H9 (cell line): Measurements from ENCODE around the gene USP35. TPM values are rescaled to one million over a fixed set of nuclear protein-coding genes. Genes with fewer than 3 reads are reported as not detected.
"Not testable (repeated sequence)": the region's sequence is repeated elsewhere in the genome, so short reads cannot be mapped to it uniquely, and the experiment has no call there.

ENCODE experiments used
- DNase-seq: peaks from one replicate; pipeline ENCODE4 v3.0.0-alpha.2; 2017
- H2AFZ ChIP-seq: one replicate; pipeline ENCODE4 v1.6.1; 2013; ENCODE audit warnings: mild to moderate bottlenecking, low read length, control low read depth, moderate library complexity
- H2AK5ac ChIP-seq: 2 replicates; pipeline ENCODE4 v1.6.1; 2013; ENCODE audit warnings: low read length, control low read depth, mixed read lengths; ENCODE audit not compliant: insufficient read length
- H2BK120ac ChIP-seq: one replicate; pipeline ENCODE4 v1.6.1; 2013; ENCODE audit warnings: low read depth, mild to moderate bottlenecking, low read length, control low read depth, inconsistent platforms; ENCODE audit not compliant: poor library complexity, severe bottlenecking
- H2BK12ac ChIP-seq: 2 replicates; pipeline ENCODE4 v1.6.1; 2013; ENCODE audit warnings: low read length, control low read depth, mixed read lengths, low read depth; ENCODE audit not compliant: insufficient read length
- H2BK15ac ChIP-seq: 2 replicates; pipeline ENCODE4 v1.6.1; 2013; ENCODE audit warnings: low read depth, low read length, control low read depth
- H2BK20ac ChIP-seq: one replicate; pipeline ENCODE4 v1.6.1; 2013; ENCODE audit warnings: low read depth, mild to moderate bottlenecking, low read length, control low read depth, inconsistent platforms; ENCODE audit not compliant: poor library complexity, severe bottlenecking
- H2BK5ac ChIP-seq: 2 replicates; pipeline ENCODE4 v1.6.1; 2013; ENCODE audit warnings: low read length, control low read depth, mixed read lengths; ENCODE audit not compliant: insufficient read length
- H3K14ac ChIP-seq: 2 replicates; pipeline ENCODE4 v1.6.1; 2013; ENCODE audit warnings: low read length, control low read depth; ENCODE audit not compliant: insufficient read depth
- H3K18ac ChIP-seq: 2 replicates; pipeline ENCODE4 v1.6.1; 2013; ENCODE audit warnings: low read depth, mild to moderate bottlenecking, mixed read lengths, low read length, control low read depth; ENCODE audit not compliant: insufficient read length
- H3K23ac ChIP-seq: 2 replicates; pipeline ENCODE4 v1.6.1; 2013; ENCODE audit warnings: low read length, control low read depth, mixed read lengths, low read depth; ENCODE audit not compliant: insufficient read length
- H3K23me2 ChIP-seq: 2 replicates; pipeline ENCODE4 v1.6.1; 2013; ENCODE audit warnings: low read depth, mild to moderate bottlenecking, mixed read lengths, low read length, control low read depth; ENCODE audit not compliant: insufficient read length, poor library complexity, severe bottlenecking
- H3K27ac ChIP-seq: 2 replicates; pipeline ENCODE4 v1.5.1; 2013; ENCODE audit warnings: low read length, control low read depth, mixed read lengths, low read depth; ENCODE audit not compliant: insufficient read length
- H3K27me3 ChIP-seq: 2 replicates; pipeline ENCODE4 v1.6.1; 2013; ENCODE audit warnings: low read length, control low read depth, inconsistent platforms; ENCODE audit not compliant: insufficient read depth
- H3K4ac ChIP-seq: 2 replicates; pipeline ENCODE4 v1.6.1; 2013; ENCODE audit warnings: low read depth, mild to moderate bottlenecking, control low read depth, inconsistent platforms, low read length, moderate library complexity
- H3K4me1 ChIP-seq: 2 replicates; pipeline ENCODE4 v1.6.1; 2013; ENCODE audit warnings: low read length, control low read depth, inconsistent platforms; ENCODE audit not compliant: insufficient read depth
- H3K4me2 ChIP-seq: 2 replicates; pipeline ENCODE4 v1.6.1; 2013; ENCODE audit warnings: low read length, control low read depth, mixed read lengths; ENCODE audit not compliant: insufficient read length, insufficient read depth
- H3K56ac ChIP-seq: 2 replicates; pipeline ENCODE4 v1.6.1; 2013; ENCODE audit warnings: low read depth, mild to moderate bottlenecking, mixed read lengths, low read length, control low read depth; ENCODE audit not compliant: insufficient read length
- H3K79me1 ChIP-seq: 2 replicates; pipeline ENCODE4 v1.6.1; 2013; ENCODE audit warnings: low read depth, mild to moderate bottlenecking, moderate library complexity, low read length, control low read depth, inconsistent platforms; ENCODE audit not compliant: insufficient read depth, poor library complexity, severe bottlenecking
- H3K79me2 ChIP-seq: 2 replicates; pipeline ENCODE4 v1.6.1; 2013; ENCODE audit warnings: low read length, control low read depth, inconsistent platforms; ENCODE audit not compliant: insufficient read depth
- H3K9ac ChIP-seq: 2 replicates; pipeline ENCODE4 v1.6.1; 2013; ENCODE audit warnings: low read length, control low read depth, mixed read lengths; ENCODE audit not compliant: insufficient read length; ENCODE audit errors: extremely low read depth
- H3K9me3 ChIP-seq: one replicate; pipeline ENCODE4 v1.6.1; 2013; ENCODE audit warnings: low read depth, low read length, inconsistent platforms; ENCODE audit not compliant: control insufficient read depth
- H3T11ph ChIP-seq: one replicate; pipeline ENCODE4 v1.6.1; 2013; ENCODE audit warnings: mild to moderate bottlenecking, low read length, control low read depth, inconsistent platforms
- H4K20me1 ChIP-seq: one replicate; pipeline ENCODE4 v1.6.1; 2013; ENCODE audit not compliant: control insufficient read depth, insufficient read length, insufficient read depth
- H4K5ac ChIP-seq: 2 replicates; pipeline ENCODE4 v1.6.1; 2013; ENCODE audit warnings: low read depth, mild to moderate bottlenecking, mixed read lengths, low read length, control low read depth; ENCODE audit not compliant: insufficient read length
- H4K8ac ChIP-seq: replicated peaks from 2 replicates; pipeline ENCODE4 v1.6.1; 2013; ENCODE audit warnings: low read length, control low read depth, mixed read lengths, low read depth; ENCODE audit not compliant: insufficient read length
- H4K91ac ChIP-seq: 2 replicates; pipeline ENCODE4 v1.6.1; 2013; ENCODE audit warnings: low read depth, mild to moderate bottlenecking, moderate library complexity, mixed read lengths, low read length, control low read depth; ENCODE audit not compliant: insufficient read length
- H3K27ac Mint-ChIP-seq, 3 experiments: 2 replicates in 2 of 3; 3 replicates in 1 of 3; pipeline ENCODE4 v1.8.0; 2020 to 2021; ENCODE audit warnings: mixed read lengths in 3 of 3, mild to moderate bottlenecking in 1 of 3, moderate library complexity in 1 of 3
- H3K27me3 Mint-ChIP-seq: 2 replicates; pipeline ENCODE4 v1.8.0; 2021; ENCODE audit warnings: low read depth, mild to moderate bottlenecking, moderate library complexity, mixed read lengths
- H3K36me3 Mint-ChIP-seq, 3 experiments: 2 replicates in 2 of 3; 3 replicates in 1 of 3; pipeline ENCODE4 v1.8.0; 2020 to 2021; ENCODE audit warnings: low read depth in 3 of 3, mixed read lengths in 3 of 3; ENCODE audit not compliant: insufficient read depth in 1 of 3
- H3K4me1 Mint-ChIP-seq, 2 experiments: 2 replicates each; pipeline ENCODE4 v1.8.0; 2020; ENCODE audit warnings: mixed read lengths in 2 of 2
- H3K4me3 Mint-ChIP-seq, 2 experiments: 2 replicates in 1 of 2; 3 replicates in 1 of 2; pipeline ENCODE4 v1.8.0; 2020 to 2021; ENCODE audit warnings: mild to moderate bottlenecking in 2 of 2, mixed read lengths in 2 of 2, moderate library complexity in 1 of 2
- H3K9me3 Mint-ChIP-seq, 2 experiments: 2 replicates in 1 of 2; 3 replicates in 1 of 2; pipeline ENCODE4 v1.8.0; 2020; ENCODE audit warnings: mild to moderate bottlenecking in 2 of 2, mixed read lengths in 2 of 2, moderate library complexity in 1 of 2
- WGBS: extraction: QIAGEN DNeasy Blood & Tissue Kit; methylation state at CpG from one replicate; pipeline ENCODE4 v1.1.7; 2013; ENCODE audit warnings: missing lambda C conversion rate, low lambda C conversion rate, mixed read lengths; ENCODE audit not compliant: insufficient read length; ENCODE audit errors: extremely low coverage; 5-methylcytosine and 5-hydroxymethylcytosine counted together
- total RNA-seq: library from RNA; stranded (reverse); gene quantifications from 2 replicates; pipeline ENCODE4 v1.2.1, GENCODE V29; 2021
- TF ChIP-seq, protein P1 (sequence below): fragments of 200-600 bp; sonication (generic); conservative IDR thresholded peaks from 3 replicates; pipeline ENCODE4 v1.8.0; 2021; ENCODE audit warnings: antibody characterized with exemption, mild to moderate bottlenecking

The USP35 gene
- total RNA-seq, 1 experiment from 2014 or later = 6.8 TPM

DNA sequence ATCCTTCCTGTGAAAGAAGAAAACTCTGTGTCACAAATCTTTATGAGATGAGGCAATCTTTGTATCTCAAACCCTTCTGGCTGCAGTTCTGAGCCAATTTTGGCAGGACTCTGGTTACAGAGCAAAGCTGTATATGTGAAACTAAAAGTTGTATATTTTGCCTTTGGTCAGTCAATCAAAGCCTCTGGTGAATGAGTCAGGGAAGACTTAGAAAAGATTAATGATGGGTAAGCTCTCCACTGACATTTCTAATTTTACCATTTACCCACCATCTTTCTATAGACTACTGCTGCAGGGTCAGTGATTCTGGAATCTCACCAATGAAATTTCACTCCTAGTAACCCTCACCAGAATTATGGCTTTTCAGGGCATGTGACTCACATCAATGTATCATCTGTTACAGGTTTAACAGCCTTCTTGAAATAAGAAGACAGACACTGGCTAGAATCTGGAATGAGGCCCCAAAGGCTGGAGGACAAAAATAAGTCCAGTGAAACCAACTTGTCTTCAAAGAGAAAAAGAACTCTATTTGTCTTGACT, 43.3 kb downstream of the USP35 start:
- no peak overlapping the region for H3K14ac ChIP-seq
- no peak overlapping the region for H2AFZ ChIP-seq
- H3K18ac ChIP-seq = no peak overlapping the region
- no peaks in the 10 kb centered on the region for H3K79me1 ChIP-seq
- no peak for DNase-seq
- no peak overlapping the region for H2BK120ac ChIP-seq
- H3K36me3 Mint-ChIP-seq = no peaks in the 10 kb centered on the region
- no peaks in the 10 kb centered on the region for H3K9me3 Mint-ChIP-seq
- H3K79me2 ChIP-seq = no peaks in the 10 kb centered on the region
- H4K91ac ChIP-seq = no peak overlapping the region
- no peak overlapping the region for H2AK5ac ChIP-seq
- H4K8ac ChIP-seq = no peak overlapping the region
- no peak overlapping the region for H2BK5ac ChIP-seq
- H3K27ac Mint-ChIP-seq = no peak overlapping the region
- H3K56ac ChIP-seq = no peak overlapping the region
- H3K4me3 Mint-ChIP-seq = no peak overlapping the region
- TF ChIP-seq, protein P1, sequence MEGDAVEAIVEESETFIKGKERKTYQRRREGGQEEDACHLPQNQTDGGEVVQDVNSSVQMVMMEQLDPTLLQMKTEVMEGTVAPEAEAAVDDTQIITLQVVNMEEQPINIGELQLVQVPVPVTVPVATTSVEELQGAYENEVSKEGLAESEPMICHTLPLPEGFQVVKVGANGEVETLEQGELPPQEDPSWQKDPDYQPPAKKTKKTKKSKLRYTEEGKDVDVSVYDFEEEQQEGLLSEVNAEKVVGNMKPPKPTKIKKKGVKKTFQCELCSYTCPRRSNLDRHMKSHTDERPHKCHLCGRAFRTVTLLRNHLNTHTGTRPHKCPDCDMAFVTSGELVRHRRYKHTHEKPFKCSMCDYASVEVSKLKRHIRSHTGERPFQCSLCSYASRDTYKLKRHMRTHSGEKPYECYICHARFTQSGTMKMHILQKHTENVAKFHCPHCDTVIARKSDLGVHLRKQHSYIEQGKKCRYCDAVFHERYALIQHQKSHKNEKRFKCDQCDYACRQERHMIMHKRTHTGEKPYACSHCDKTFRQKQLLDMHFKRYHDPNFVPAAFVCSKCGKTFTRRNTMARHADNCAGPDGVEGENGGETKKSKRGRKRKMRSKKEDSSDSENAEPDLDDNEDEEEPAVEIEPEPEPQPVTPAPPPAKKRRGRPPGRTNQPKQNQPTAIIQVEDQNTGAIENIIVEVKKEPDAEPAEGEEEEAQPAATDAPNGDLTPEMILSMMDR = no peak
- H3K23me2 ChIP-seq = no peaks in the 10 kb centered on the region
- no peaks in the 10 kb centered on the region for H4K20me1 ChIP-seq
- no peaks in the 10 kb centered on the region for H3K9me3 ChIP-seq
- no peak overlapping the region for H3T11ph ChIP-seq
- no peak overlapping the region for H3K4ac ChIP-seq
- no peak overlapping the region for H2BK20ac ChIP-seq
- H2BK15ac ChIP-seq = no peak overlapping the region
- no peak overlapping the region for H3K4me2 ChIP-seq
- no peak overlapping the region for H2BK12ac ChIP-seq
- H3K27me3 Mint-ChIP-seq = no peaks in the 10 kb centered on the region
- H3K27ac ChIP-seq = no peak overlapping the region
- peaks cover 2% of the 10 kb centered on the region; the same call in 1 of the 2 replicates for H3K4me1 ChIP-seq
- no peak overlapping the region for H3K23ac ChIP-seq
- H3K9ac ChIP-seq = no peak overlapping the region
- H4K5ac ChIP-seq = no peak overlapping the region
- peaks cover 2 to 7% of the 10 kb centered on the region in 2 experiments; a peak in 2 of 4 replicates for H3K4me1 Mint-ChIP-seq
- H3K27me3 ChIP-seq = no peaks in the 10 kb centered on the region

DNA sequence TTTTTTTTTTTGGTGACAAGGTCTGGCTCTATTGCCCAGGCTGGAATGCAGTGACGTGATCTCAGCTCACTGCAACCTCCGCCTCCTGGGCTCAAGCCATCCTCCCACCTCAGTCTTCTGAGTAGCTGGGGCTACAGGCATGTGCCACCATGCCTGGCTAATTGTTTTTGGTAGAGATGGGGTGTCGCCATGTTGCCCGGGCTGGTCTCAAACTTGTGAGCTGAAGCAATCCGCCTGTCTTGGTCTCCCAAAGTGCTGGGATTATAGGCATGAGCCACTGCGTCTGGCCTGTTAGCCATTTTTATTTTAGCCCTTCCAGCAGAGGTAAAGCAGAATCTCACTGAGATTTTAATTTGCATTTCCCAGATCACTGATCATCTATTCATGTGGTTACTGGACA, 44.3 kb downstream of the USP35 start:
- not testable (repeated sequence) for H4K5ac ChIP-seq, H3K4me2 ChIP-seq, H2BK5ac ChIP-seq, H4K8ac ChIP-seq, H3K27me3 ChIP-seq, H3K4me3 Mint-ChIP-seq, H3K79me2 ChIP-seq, H3K27me3 Mint-ChIP-seq, H3K4ac ChIP-seq, H3K79me1 ChIP-seq, DNase-seq, H3K9me3 Mint-ChIP-seq, H2BK120ac ChIP-seq, H4K20me1 ChIP-seq, H3K9me3 ChIP-seq, H3K14ac ChIP-seq, H3K27ac Mint-ChIP-seq, H2BK12ac ChIP-seq, H3K18ac ChIP-seq, H3K23me2 ChIP-seq, H3K9ac ChIP-seq, H3K27ac ChIP-seq, H3K36me3 Mint-ChIP-seq, H4K91ac ChIP-seq, H3K4me1 Mint-ChIP-seq, H3T11ph ChIP-seq, H3K4me1 ChIP-seq, H3K56ac ChIP-seq, H2BK15ac ChIP-seq, H2BK20ac ChIP-seq, H2AFZ ChIP-seq, H2AK5ac ChIP-seq, H3K23ac ChIP-seq
- WGBS = no CpG with 5 or more reads among the region's 6 CpGs
